KMS-11 (cell line): ENCODE data around the gene PHACTR1.

Experiments
- H2AFZ ChIP-seq: fragments of 200-600 bp; sonication (generic); 2 replicates; pipeline ENCODE4 v1.6.1; 2016; ENCODE audit warnings: antibody characterized with exemption, mixed run types, low read depth
- H3K27ac ChIP-seq: fragments of 200-600 bp; sonication (generic); 2 replicates; pipeline ENCODE4 v1.6.1; 2016; ENCODE audit warnings: mild to moderate bottlenecking, mixed run types
- H3K27me3 ChIP-seq: fragments of 200-600 bp; sonication (generic); 2 replicates; pipeline ENCODE4 v1.6.1; 2017; ENCODE audit warnings: mild to moderate bottlenecking, low read depth, mixed run types, moderate library complexity; ENCODE audit not compliant: insufficient read depth
- H3K36me3 ChIP-seq: fragments of 200-600 bp; sonication (generic); 2 replicates; pipeline ENCODE4 v1.6.1; 2017; ENCODE audit warnings: mild to moderate bottlenecking, mixed run types; ENCODE audit not compliant: insufficient read depth
- H3K4me1 ChIP-seq: fragments of 200-600 bp; sonication (generic); 2 replicates; pipeline ENCODE4 v1.6.1; 2016; ENCODE audit warnings: mild to moderate bottlenecking, low read depth, mixed run types; ENCODE audit not compliant: poor library complexity, severe bottlenecking
- H3K4me2 ChIP-seq: fragments of 200-600 bp; sonication (generic); 2 replicates; pipeline ENCODE4 v1.7.0; 2016; ENCODE audit warnings: mild to moderate bottlenecking, mixed run types
- H3K4me3 ChIP-seq: fragments of 200-600 bp; sonication (generic); IDR thresholded peaks from 2 replicates; pipeline ENCODE4 v1.6.1; 2017; ENCODE audit warnings: low read depth, low read length, mixed read lengths; ENCODE audit not compliant: insufficient read depth
- H3K79me2 ChIP-seq: fragments of 200-600 bp; sonication (generic); 2 replicates; pipeline ENCODE4 v1.6.1; 2016; ENCODE audit warnings: low read depth, mixed run types; ENCODE audit not compliant: insufficient read depth
- H3K9ac ChIP-seq: fragments of 200-600 bp; sonication (generic); 2 replicates; pipeline ENCODE4 v1.6.1; 2016; ENCODE audit warnings: mild to moderate bottlenecking, mixed run types
- H4K20me1 ChIP-seq: fragments of 200-600 bp; sonication (generic); 2 replicates; pipeline ENCODE4 v1.6.1; 2016; ENCODE audit warnings: mild to moderate bottlenecking, mixed run types; ENCODE audit not compliant: insufficient read depth
- CTCF ChIP-seq: fragments of 200-600 bp; sonication (generic); conservative IDR thresholded peaks from 2 replicates; pipeline ENCODE4 v1.6.1; 2017; ENCODE audit warnings: low read depth, mild to moderate bottlenecking, antibody characterized with exemption, low read length, moderate library complexity, mixed read lengths

The PHACTR1 gene

GRCh38 chr6:13071550-13072345, 355.2 kb downstream of the PHACTR1 start:
- no peak for TF ChIP-seq CTCF
- no peak overlapping the region for H3K27ac ChIP-seq
- H2AFZ ChIP-seq = no peak overlapping the region
- H3K27me3 ChIP-seq = no peaks in the 10 kb centered on the region
- H4K20me1 ChIP-seq = no peaks in the 10 kb centered on the region
- no peaks in the 10 kb centered on the region for H3K36me3 ChIP-seq
- no peak overlapping the region for H3K4me2 ChIP-seq
- H3K9ac ChIP-seq = no peak overlapping the region
- no peak overlapping the region for H3K4me3 ChIP-seq
- H3K4me1 ChIP-seq = no peaks in the 10 kb centered on the region
- no peaks in the 10 kb centered on the region for H3K79me2 ChIP-seq

DNA sequence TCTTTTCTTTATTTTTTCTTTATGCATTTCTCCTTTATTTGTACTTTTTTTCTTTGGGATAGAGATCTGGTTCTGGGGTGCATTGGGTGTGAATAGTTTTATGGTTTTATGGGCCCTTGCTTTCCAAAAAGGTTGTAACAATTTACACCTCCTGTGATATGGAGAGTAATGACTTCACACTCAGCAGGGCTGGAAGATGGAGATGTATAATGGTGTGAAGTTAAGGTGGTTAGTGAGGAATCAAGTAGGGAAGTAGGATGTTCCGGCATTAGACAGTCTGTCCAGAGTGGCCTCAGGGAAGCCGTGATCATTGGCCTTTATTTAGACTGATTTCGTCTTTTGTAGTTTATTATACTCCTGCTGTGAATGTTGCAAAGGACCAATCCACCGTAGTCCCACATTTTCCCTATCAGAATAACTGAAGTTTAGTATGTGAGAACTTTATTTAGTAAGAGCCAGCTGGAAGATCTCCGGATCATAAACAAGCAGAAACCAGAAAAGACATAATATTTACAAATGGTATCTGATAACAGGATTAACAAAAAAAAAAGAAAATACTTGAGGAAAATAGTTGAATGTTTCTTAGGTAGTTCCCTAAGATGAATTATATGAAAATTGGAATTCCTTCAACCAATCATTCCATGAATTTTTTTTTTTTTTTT, 356.2 kb downstream of the PHACTR1 start:
- Histone ChIP-seq H4K20me1 (no peaks in the 10 kb centered on the region), H3K4me1 (no peaks in the 10 kb centered on the region), H2AFZ (no peak overlapping the region), H3K9ac (no peak overlapping the region), H3K27me3 (no peaks in the 10 kb centered on the region), H3K79me2 (no peaks in the 10 kb centered on the region), H3K36me3 (no peaks in the 10 kb centered on the region), H3K4me3 (no peak overlapping the region), H3K4me2 (no peak overlapping the region), H3K27ac (no peak overlapping the region)
- TF ChIP-seq CTCF = no peak

DNA sequence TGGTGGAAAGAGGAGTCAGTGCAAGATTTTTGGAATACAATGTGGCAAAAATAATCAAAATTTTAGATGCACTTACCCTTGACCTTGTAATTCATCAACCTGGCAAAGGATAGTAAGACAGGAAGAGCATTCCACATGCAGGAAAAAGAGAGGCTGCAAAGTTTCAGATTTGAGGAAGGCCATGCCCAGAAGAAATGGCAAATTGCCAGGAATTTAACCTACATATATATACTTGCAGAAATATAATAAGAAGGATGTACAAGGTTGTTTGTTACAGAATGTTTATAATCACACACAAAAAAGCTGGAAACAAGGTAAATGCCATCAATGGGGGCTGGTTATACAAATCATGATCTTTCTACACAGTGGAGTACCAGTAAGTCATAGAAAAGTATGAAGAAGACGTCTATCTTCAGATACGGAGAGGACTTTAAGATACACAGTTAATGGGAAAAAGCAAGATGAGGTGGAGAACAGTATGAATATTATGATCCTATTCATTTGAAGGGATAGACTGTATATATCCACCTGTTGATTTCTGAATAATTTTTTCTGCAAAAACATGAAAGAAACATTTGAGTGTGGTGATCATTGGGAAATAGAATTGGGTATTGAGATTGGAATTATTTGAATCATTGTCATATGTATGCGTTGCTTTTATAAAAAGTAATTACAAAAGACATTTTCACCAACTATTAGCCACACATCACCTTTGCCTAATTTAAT, 358.0 kb downstream of the PHACTR1 start:
- Histone ChIP-seq H3K4me1 (no peaks in the 10 kb centered on the region), H4K20me1 (no peaks in the 10 kb centered on the region), H3K27ac (no peak overlapping the region), H3K36me3 (no peaks in the 10 kb centered on the region), H3K4me3 (no peak overlapping the region), H3K79me2 (no peaks in the 10 kb centered on the region), H3K27me3 (no peaks in the 10 kb centered on the region), H2AFZ (no peak overlapping the region), H3K4me2 (no peak overlapping the region), H3K9ac (no peak overlapping the region)
- TF ChIP-seq CTCF = no peak

DNA sequence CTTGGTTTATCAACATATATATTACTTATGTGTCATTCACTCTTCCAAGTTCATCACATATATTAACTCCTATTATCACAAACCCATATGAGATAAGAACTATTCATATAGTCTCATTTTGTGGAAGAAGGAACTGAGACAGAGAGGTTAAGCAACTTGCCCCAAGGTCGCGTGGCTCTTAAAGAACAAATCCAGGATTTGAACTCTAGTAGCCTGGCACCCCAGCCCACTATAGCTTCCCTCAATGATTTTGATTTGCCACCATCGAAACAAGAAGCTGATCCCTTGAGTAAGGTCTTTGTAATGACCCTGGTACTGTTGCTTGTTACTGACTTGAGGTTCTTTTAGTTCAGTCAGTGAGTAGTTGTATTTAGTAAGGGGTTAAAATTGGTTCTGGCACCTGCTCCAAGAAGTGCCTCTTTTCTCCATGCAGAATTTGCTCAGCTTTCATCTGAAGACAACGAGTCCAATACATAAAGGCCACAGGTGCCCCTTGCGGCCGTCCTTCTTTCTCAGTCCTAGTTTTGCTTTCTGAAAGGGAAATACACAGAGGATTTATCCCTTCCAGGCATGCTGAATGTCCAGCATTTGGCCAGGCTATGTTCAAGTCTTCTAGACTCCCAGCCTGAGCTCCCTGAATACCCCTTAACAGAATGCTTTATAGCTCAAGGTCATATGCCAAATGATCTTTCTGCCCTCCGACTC, 358.7 kb downstream of the PHACTR1 start:
- Histone ChIP-seq H3K27me3 (no peaks in the 10 kb centered on the region), H3K4me2 (no peak overlapping the region), H3K79me2 (no peaks in the 10 kb centered on the region), H3K4me3 (no peak overlapping the region), H3K4me1 (no peaks in the 10 kb centered on the region), H3K36me3 (no peaks in the 10 kb centered on the region), H3K9ac (no peak overlapping the region), H4K20me1 (no peaks in the 10 kb centered on the region), H3K27ac (no peak overlapping the region), H2AFZ (no peak overlapping the region)
- no peak for TF ChIP-seq CTCF
